A549 treated with CpdA at 1 μM for 4 hours (cell line): ENCODE results near the gene IL31. TPM values are rescaled to one million over a fixed set of nuclear protein-coding genes. Genes with fewer than 3 reads are reported as not detected.

Experiments used
- total RNA-seq: library from RNA; stranded (reverse); fragments of 200-300 nt; extraction: Qiagen RNA extraction; gene quantifications from 5 replicates; pipeline ENCODE4 v1.2.3, GENCODE V29; 2022; ENCODE audit warnings: low read depth

The IL31 gene
- not detected in 5 replicates for total RNA-seq

DNA sequence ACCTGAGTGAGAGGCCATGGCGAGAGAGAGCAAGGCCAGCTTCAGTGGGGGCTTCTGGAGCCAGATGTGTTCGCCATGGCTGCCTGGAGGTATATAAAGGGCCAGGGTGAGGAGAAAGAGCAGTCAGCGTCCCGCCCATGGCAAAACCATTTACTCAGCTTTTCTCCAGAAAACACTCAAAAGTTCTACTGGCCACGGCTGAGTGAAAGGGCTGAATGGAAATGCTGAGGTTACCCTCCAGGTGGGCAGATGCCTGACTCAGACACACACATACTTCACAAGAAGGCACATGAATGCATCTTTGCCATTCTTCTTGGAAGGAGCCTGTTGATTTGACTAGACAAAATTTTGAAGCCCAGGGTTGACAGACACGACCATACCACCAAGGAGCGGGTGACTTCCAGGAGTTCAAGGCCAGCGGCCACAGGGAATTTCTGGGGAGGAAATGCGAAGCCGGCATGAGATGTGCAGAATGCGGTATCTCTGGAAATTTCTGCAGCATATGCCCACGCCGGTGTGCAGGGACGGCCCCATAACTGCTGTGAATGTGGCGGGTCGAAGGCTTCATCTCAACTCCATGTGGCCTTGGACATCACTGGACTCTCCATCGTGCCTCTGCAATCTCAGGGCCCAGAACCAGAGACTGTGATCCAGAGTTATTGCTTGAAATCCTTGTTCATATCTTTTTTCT, at the start of gene IL31:
TSS of gene IL31 (minus strand) at position 67 of the 691 bp plus-strand sequence. CDS start at position 18, 49 bp downstream.

DNA sequence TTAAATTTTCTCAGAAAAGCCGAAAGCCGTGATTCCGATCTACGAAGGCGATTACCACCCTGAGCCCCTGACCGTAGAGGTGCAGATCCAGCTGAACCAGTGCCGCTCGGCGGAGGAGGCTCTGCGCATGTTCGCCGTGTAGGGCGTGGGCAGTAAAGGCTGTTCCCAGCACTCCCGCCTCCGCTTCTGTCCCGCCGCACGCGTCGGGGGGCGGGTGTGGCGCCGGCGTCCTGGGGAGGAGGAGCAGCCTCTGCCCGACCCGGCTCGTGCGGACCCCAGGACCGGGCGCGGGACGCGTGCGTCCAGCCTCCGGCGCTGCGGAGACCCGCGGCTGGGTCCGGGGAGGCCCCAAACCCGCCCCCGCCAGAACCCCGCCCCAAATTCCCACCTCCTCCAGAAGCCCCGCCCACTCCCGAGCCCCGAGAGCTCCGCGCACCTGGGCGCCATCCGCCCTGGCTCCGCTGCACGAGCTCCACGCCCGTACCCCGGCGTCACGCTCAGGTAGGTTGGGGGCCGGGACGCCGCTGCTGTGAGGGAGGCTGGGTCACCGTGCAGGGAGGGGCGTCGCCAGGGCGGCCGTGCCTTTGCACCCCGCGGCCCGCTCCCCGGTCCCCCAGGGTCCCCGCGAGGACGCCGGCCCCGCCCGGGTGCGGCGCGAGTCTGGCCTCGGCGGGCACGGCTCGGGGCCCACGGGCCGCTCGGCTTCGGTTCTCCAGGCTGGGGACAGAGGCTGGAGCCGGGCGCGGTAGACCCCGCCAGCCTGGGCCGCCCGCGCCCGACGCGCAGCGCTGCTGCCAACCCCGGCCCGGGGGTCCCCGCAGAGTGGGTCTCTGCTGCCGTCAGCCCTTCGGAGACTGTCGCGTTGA, 29.5 kb upstream of the IL31 start, which contains the start of gene B3GNT4:
TSS of gene B3GNT4 (plus strand) at position 409 of the 866 bp plus-strand sequence. CDS start 910 bp downstream, outside the sequence.

DNA sequence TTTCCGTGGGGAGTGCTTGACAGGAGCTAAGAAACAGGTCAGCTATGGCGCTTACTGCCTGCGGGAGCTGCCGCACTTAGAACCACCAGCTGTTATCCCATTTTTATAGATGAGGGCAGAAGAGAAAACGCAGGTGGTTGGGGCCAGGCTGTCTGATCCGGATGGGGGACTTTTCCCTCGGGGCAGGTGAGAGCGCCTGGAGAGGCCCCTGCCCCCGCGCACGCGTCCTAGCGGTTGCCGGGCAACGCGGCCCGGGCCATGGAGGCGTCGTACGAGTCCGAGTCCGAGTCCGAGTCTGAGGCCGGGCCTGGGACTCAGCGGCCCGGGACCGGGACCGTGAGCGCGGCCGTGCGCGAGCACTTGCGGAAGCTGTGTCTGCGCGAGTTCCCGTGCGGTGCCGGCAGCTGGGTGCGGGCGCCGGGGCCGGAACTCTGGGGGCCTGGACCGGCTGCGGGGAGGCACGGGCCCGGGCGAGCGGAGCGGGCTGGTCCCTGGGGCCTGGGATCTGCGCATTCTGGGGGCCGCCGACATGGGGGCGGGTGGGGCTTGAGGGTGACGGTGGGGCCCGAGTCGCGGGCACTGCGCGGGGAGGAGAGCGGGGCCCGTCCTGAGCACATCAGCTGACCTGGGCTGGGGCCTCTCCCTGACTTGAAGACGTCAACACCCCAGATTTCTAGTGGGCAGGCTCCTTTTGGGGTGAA, 9.0 kb upstream of the IL31 start, which contains the start of gene LRRC43:
TSS of gene LRRC43 (plus strand) at position 237 of the 701 bp plus-strand sequence. CDS start at position 259, 22 bp downstream.

Other genes starting within 250 kb of the IL31 start
- 9.9 to 13.0 TPM (median 11.4 TPM) in 5 replicates for gene BCL7A, start 152.3 kb downstream of the IL31 start, total RNA-seq
- 22.0 to 31.3 TPM (median 26.0 TPM) in 5 replicates for gene MLXIP, start 95.5 kb downstream of the IL31 start, total RNA-seq
- gene LRRC43, start 8.9 kb upstream of the IL31 start, total RNA-seq = 0.14 to 0.24 TPM (median 0.17 TPM) in 3 of 5 replicates, not detected in the others
- gene B3GNT4, start 29.5 kb upstream of the IL31 start, total RNA-seq = 0.48 to 0.97 TPM (median 0.63 TPM) in 5 replicates
- 74.4 to 81.2 TPM (median 77.1 TPM) in 5 replicates for gene DIABLO, start 51.8 kb upstream of the IL31 start, total RNA-seq
- 18.4 to 20.1 TPM (median 19.5 TPM) in 5 replicates for gene VPS33A, start 92.3 kb upstream of the IL31 start, total RNA-seq
- gene CLIP1, start 248.4 kb upstream of the IL31 start, total RNA-seq = 44.5 to 65.3 TPM (median 49.0 TPM) in 5 replicates